Tibial nerve (tissue), 4 donors: ENCODE data around the gene NEURL3.

Experiments used
- EP300 ChIP-seq, 2 donors: sonication (generic); formaldehyde crosslinking; IDR thresholded peaks; one replicate each; pipeline ENCODE4 v1.6.1; 2017; ENCODE audit warnings: antibody characterized with exemption in 2 of 2, mild to moderate bottlenecking in 1 of 2
- POLR2A ChIP-seq, 2 donors: fragments of 450-650 bp; IDR thresholded peaks; one replicate each; pipeline ENCODE4 v1.6.1; 2017; ENCODE audit warnings: antibody characterized with exemption in 2 of 2, mild to moderate bottlenecking in 2 of 2, moderate library complexity in 2 of 2
- TF ChIP-seq, protein P1 (sequence below), 5 experiments: fragments of 200-600 bp in 3 of 5; fragments of 450-650 bp in 2 of 5; sonication (generic) in 3 of 5; IDR thresholded peaks; one replicate each; pipeline ENCODE4 v1.5.1; 2016 to 2019; ENCODE audit warnings: antibody characterized with exemption in 5 of 5, mild to moderate bottlenecking in 3 of 5, moderate library complexity in 2 of 5

DNA sequence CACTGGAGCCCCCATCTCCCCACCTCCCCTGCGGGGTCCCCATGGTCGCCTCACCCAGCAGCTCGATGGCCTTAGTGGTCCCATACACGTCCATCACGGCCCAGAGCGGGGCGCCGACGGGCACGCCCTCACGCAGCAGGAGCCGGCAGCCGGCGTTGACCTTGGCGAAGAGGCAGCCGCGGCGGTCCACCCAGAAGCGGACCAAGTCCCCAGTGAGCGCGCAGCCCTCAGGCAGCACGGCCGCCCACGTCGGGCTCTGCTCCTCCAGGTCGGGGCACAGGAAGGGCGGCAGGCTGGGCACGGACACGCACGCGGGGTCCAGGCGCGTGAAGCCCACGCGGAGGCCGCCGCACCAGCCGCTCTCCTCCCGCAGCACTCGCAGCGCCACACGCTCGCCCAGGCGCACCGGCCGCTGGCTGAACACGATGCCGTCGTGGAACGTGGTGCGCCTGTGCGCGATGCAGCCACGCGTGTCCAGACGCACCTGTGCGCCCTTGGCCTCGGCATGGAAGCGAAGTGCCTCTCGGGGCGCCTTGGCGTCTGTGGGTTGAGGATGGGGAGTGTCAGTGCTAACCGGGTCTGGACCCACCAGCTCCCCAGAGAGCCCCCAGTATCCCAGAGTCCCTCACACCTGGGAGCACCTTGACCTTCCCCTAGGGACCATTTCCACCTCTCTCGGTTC, 4.6 kb downstream of the NEURL3 start:
- TF ChIP-seq POLR2A (IDR thresholded peaks at IDR 0.05), result no peak
- TF ChIP-seq, protein P1, sequence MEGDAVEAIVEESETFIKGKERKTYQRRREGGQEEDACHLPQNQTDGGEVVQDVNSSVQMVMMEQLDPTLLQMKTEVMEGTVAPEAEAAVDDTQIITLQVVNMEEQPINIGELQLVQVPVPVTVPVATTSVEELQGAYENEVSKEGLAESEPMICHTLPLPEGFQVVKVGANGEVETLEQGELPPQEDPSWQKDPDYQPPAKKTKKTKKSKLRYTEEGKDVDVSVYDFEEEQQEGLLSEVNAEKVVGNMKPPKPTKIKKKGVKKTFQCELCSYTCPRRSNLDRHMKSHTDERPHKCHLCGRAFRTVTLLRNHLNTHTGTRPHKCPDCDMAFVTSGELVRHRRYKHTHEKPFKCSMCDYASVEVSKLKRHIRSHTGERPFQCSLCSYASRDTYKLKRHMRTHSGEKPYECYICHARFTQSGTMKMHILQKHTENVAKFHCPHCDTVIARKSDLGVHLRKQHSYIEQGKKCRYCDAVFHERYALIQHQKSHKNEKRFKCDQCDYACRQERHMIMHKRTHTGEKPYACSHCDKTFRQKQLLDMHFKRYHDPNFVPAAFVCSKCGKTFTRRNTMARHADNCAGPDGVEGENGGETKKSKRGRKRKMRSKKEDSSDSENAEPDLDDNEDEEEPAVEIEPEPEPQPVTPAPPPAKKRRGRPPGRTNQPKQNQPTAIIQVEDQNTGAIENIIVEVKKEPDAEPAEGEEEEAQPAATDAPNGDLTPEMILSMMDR (IDR thresholded peaks at IDR 0.05), result no peak
- TF ChIP-seq EP300 (IDR thresholded peaks at IDR 0.05), result no peak
